Smooth muscle cell of bladder (primary cell): ENCODE data around the gene FRMD8. TPM values are rescaled to one million over a fixed set of nuclear protein-coding genes. Genes with fewer than 3 reads are reported as not detected.

Experiments used
- total RNA-seq: library from RNA; depleted of rRNA; stranded (reverse); fragments of >200 nt; gene quantifications from 2 replicates; pipeline ENCODE4 v1.2.3, GENCODE V29; 2014

Gene FRMD8, protein sequence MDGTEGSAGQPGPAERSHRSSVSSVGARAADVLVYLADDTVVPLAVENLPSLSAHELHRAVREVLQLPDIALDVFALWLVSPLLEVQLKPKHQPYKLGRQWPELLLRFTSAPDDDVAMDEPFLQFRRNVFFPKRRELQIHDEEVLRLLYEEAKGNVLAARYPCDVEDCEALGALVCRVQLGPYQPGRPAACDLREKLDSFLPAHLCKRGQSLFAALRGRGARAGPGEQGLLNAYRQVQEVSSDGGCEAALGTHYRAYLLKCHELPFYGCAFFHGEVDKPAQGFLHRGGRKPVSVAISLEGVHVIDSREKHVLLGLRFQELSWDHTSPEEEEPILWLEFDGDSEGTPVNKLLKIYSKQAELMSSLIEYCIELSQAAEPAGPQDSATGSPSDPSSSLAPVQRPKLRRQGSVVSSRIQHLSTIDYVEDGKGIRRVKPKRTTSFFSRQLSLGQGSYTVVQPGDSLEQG
- total RNA-seq, result 15.8 and 27.3 TPM in 2 replicates

DNA sequence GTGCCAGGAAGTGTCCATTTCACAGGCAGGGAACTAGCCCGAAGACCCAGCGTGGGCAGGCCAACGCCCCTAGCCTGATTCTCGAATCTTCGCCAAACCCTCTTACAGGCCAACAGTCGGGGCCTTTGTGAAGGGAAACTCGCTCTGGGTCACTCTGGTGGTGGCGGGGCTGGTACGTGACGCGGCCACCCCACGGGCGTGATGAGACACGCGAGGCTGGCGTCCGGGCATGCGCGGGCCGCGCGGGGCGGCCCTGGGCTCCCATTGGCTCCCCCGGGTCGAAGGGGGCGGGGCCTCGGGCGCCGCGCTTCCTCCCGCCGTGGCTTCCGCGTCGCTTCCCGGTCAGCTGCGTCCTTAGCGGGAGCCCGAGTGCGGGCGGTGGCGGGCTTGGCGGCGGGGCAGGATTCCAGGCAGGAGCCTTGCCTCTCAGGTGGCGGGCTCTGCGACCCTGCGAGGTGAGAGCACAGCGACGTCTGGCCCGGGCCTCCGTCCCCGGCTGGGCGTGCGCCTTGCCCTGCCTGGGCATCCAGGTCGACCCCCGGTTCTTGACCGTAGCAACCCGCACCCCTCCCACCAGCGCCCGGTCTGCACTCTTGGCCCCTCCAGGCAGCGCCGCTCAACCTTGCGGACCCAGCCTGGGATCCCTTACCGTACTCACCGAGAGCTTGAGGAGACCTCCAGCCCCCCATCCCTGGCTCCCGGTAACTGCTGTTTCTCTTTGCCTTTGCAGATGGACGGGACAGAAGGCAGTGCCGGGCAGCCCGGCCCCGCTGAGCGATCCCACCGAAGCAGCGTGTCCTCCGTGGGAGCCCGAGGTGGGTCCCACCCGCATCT, at the start of gene FRMD8:
Gene FRMD8, plus strand, starts transcription at position 331 of the 834 bp plus-strand sequence. Its CDS starts 400 bp downstream, at position 731.

DNA sequence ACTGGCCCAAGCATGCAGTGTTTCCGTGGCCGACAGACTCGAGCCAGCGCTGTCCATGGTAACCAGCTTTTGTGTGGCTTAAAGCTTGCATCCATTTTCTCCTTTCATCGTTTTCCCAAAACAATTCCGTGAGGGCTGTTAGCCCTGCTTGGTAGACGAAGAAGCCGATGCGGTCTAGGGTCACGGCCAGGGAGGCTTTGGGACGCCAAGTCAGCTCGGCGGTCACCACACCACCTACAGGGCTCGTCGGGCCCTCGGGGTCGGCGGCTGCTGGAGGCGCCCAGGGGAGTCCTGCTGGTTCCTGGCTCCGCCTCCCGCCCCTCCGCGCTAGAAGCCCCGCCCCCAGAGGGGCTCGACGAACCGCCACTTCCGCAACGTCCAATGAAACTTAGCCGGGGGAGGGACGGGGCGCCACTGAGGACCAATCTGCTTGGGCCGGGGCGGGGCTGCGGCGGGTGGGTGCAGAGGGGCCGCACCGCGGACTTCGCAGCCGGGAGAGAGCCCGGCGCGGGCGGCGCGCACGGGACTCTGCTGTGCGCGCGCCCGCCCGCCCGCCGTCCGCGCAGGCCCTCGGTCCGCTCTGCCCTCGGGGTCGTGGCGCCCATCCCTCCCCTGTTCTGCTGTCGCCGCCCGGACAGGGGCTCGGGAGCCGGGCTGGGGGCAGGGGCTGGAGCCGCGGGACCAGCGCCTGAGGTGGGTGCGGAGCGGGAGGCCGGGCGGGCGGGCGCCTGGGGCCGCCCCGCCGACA, 32.0 kb upstream of the FRMD8 start, which contains the start of gene TIGD3:
Gene TIGD3, plus strand, starts transcription at position 487 of the 748 bp plus-strand sequence. CDS start 1,058 bp downstream, outside the sequence.

DNA sequence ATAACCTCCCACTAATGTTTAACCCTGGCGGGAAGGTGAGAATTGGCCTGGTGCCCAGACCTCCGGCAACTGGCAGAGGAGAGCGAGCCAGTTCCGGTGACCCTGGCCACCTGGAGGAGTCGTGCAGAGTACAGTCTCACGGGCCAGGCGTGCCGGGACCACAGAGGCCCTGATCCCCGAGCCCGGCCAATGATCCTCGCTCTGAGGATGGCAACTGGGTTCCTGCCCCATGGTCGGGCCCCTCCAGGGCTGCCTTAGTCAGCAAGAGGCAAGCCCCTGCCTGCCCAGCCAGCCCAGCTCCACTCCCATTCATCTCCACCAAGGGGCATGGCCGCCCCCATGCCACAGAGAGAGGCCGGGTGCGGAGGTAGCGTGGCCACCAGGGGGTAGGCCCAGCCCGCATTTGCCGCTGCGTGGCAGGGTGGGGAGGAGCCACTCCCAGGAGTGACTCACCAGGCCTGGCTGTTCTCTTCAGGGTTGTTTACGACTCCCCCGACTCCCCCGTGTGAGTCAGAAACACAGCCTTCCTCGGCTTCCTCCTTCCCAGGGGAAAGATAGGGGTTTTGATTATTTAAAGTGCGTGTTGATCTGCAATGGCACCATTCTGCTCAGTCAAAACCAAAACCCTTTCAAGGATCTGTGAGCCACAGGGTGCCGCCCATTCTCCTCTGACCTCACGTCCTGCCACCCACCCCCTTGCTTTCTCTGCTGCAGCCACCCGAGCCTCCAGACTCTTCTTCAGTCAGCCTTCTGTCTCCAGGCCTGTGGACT, 4.2 kb upstream of the FRMD8 start, which contains the start of gene SLC25A45:
Gene SLC25A45, minus strand, starts transcription at position 614 of the 771 bp plus-strand sequence. CDS start 695 bp downstream, outside the sequence.

DNA sequence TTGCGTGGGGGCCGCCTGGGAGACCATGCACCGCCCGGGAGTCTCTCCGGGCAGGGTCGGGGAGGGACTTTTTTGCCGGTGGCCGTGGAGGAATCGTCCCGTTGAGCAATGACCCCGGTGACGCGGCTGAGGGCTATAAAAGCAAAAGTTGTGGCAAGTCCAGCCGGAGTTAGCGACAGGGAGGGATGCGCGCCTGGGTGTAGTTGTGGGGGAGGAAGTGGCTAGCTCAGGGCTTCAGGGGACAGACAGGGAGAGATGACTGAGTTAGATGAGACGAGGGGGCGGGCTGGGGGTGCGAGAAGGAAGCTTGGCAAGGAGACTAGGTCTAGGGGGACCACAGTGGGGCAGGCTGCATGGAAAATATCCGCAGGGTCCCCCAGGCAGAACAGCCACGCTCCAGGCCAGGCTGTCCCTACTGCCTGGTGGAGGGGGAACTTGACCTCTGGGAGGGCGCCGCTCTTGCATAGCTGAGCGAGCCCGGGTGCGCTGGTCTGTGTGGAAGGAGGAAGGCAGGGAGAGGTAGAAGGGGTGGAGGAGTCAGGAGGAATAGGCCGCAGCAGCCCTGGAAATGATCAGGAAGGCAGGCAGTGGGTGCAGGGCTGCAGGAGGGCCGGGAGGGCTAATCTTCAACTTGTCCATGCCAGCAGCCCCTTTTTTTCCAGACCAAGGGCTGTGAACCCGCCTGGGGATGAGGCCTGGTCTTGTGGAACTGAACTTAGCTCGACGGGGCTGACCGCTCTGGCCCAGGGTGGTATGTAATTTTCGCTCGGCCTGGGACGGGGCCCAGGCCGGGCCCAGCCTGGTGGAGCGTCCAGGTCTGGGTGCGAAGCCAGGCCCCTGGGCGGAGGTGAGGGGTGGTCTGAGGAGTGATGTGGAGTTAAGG, 36.4 kb downstream of the FRMD8 start, which contains the start of gene NEAT1:
Gene NEAT1, plus strand, starts transcription at position 166 of the 883 bp plus-strand sequence.

Other genes starting within 250 kb of the FRMD8 start
- not detected in 2 replicates for gene SPDYC, start 216.4 kb upstream of the FRMD8 start, total RNA-seq
- 65.3 and 72.6 TPM in 2 replicates for gene CAPN1, start 204.7 kb upstream of the FRMD8 start, total RNA-seq
- gene POLA2, start 124.7 kb upstream of the FRMD8 start, total RNA-seq, result 1.4 and 1.5 TPM in 2 replicates
- gene CDC42EP2, start 71.8 kb upstream of the FRMD8 start, total RNA-seq, result 15.0 and 23.2 TPM in 2 replicates
- 26.5 and 27.7 TPM in 2 replicates for gene DPF2, start 52.8 kb upstream of the FRMD8 start, total RNA-seq
- gene TIGD3, start 31.9 kb upstream of the FRMD8 start, total RNA-seq, result 0.14 and 0.18 TPM in 2 replicates
- gene SLC25A45, start 4.0 kb upstream of the FRMD8 start, total RNA-seq, result 1.6 and 1.9 TPM in 2 replicates
- gene NEAT1, start 36.2 kb downstream of the FRMD8 start, total RNA-seq, result 155 and 432 TPM in 2 replicates
- gene MALAT1, start 112.4 kb downstream of the FRMD8 start, total RNA-seq, result 9,122 and 13,115 TPM in 2 replicates
- 103 and 123 TPM in 2 replicates for gene SCYL1, start 138.4 kb downstream of the FRMD8 start, total RNA-seq
- 19.3 and 40.2 TPM in 2 replicates for gene LTBP3, start 171.7 kb downstream of the FRMD8 start, total RNA-seq
- gene ZNRD2, start 183.8 kb downstream of the FRMD8 start, total RNA-seq, result 32.0 and 32.6 TPM in 2 replicates
- 9.1 and 14.3 TPM in 2 replicates for gene FAM89B, start 185.9 kb downstream of the FRMD8 start, total RNA-seq
- gene EHBP1L1, start 189.4 kb downstream of the FRMD8 start, total RNA-seq, result 30.4 and 35.2 TPM in 2 replicates
- gene KCNK7, start 209.2 kb downstream of the FRMD8 start, total RNA-seq, result 0.09 and 0.43 TPM in 2 replicates
- 13.1 and 16.9 TPM in 2 replicates for gene MAP3K11, start 227.6 kb downstream of the FRMD8 start, total RNA-seq
- gene PCNX3, start 229.1 kb downstream of the FRMD8 start, total RNA-seq, result 8.4 and 12.6 TPM in 2 replicates